GM12891 (cell line): ENCODE results near the gene ZNF624.

Experiments
- POLR2A ChIP-seq: IDR thresholded peaks from 2 replicates; pipeline ENCODE4 v1.6.1; 2011; ENCODE audit warnings: low read depth, low read length, control low read depth
- POLR2AphosphoS5 ChIP-seq: IDR thresholded peaks from 2 replicates; pipeline ENCODE4 v1.6.1; 2011; ENCODE audit warnings: low read depth, low read length, control low read depth

GRCh38 chr17:16593356-16594102 is 60.1 kb downstream of the ZNF624 start:
- TF ChIP-seq POLR2AphosphoS5 = no peak
- TF ChIP-seq POLR2A = no peak
